GM04503 (cell line): ENCODE results near the gene CYB5D1.

Experiments
- DNase-seq: peaks from one replicate; pipeline ENCODE4 v3.0.0-alpha.2; 2012; ENCODE audit warnings: low read depth

Gene CYB5D1

DNA sequence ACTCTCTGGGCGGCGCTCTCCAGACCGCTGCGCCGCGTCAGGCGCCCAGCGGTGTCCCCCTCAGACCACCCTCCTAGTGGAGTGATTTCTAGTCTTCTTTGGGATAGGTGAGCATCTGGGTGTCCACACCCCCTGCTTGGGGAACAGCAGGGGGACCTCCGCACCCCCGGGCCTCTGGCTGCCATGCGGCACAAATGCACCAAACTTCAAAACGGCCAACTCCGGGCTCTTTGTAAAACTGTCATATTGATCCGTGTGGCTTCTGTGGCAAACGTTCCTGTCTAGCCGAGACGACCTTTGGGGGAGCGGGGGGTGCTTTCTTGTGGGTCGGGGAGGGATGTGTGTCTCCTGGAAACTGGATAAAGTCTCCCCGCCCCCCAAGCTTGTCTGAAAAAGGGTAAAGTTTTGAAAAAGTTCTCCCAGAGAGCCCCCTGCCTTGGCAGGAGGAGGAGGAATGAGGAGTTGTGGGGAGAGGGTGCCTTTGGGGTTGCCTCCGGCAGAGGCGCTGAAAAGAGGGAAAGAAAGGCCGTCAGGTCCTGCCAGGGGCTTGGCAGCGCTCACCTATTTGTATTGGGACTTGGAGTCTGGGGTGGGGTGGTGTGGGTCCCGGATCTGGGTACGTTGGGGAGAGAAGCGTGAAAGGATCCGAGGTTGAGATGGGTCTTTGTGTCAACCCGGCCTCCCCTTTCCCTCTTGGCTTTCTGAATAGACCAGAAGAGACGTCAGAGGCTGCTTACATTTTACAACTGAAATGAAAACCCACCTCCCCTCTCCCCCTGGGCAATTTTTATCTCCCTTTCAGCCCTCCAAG lies 28.6 kb downstream of the CYB5D1 start:
- no peak for DNase-seq

DNA sequence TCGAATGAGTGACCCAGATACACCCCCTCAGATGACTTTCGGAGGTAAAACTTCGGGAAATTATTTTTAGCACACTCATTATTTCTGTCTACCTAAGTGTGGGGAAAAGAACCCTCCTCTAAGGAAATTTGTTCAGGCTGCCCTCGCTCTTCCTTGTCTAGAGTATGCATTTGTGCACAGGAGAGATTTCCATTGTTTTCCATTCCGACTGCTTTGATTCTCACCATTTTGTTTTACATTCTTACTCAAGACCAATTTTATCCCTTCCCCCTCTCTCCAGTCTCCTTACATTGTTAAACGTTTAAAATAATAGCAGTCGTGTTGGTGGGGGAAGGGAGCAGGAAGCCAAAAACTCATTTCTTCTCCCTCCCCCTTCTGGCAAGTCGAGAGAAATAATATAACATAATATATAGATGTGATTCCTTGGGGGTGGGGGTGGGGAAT lies 29.3 kb downstream of the CYB5D1 start:
- DNase-seq: no peak

DNA sequence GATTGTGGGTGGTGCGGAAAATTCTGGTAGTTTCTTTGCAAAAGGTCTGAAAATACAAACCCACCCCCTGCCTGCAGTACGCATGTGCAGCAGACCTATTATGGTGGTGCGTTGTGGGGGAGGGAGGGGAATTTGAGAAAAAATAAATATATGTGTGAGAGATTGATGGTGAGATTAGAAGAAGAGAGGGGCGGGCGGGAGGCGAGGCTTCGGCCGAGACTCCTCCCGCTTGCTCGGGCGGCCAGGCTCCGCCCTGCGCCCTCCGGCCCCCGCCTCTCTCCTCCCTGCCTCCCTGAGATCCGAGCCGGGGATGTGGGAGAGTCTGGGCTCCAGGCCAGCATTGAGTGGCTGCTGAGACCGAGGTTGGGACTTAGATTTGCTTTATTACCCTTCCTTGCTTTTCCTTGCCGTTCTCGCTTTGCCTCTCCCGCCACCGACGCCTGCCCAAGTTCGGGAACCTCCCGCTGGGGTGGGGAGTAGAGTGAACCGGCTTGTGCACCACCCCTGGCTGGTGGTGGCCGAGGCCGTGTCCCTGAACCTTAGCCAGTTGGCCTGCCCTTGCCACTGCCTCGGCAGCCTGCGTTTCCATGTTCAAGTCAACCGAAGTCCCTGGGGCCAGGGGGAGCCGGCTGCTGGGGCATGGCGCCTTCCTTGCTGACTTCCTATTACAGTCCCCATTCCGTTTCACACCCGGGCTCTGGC lies 29.8 kb downstream of the CYB5D1 start:
- DNase-seq: peak; percentile 68

DNA sequence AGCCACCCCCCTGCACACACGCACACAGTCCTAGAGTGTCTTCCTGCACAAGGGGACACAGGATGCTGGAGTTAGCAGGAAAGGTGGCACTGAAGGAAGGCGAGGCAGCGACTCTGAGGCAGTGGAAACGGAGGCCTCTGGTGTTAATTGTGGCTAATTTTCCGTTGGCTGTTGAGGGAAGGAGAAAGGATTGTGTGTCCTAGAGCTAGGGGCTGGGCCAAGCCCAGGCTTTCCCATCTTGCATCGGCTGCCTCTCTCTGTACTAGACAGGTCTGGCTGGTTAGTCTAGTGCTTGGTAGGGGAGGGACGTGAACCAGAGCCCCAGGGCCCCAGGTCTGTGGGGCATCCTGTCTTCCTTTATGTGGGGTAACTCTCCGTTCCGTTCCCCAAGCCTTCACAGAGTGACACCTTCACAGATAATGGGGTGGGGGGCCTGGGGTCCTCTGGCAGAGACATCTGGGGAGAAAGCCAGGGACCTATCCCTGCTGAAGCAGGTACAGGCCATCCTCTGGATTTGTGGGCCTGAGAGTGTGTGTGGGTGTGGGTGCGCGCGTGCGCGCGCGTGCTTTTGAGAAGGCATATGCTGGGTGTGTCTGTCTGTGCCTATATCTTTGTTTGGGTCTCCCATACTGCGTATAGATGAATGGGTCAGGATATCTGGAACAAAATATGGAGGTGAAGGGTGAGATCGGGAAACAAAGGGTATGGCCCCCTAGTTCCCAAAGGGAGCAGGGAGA lies 30.5 kb downstream of the CYB5D1 start, which contains the start of gene CHD3:
Gene CHD3 (plus strand): TSS at position 606 of the 737 bp plus-strand sequence. CDS start 212 bp downstream, outside the sequence.
- no peak for DNase-seq

DNA sequence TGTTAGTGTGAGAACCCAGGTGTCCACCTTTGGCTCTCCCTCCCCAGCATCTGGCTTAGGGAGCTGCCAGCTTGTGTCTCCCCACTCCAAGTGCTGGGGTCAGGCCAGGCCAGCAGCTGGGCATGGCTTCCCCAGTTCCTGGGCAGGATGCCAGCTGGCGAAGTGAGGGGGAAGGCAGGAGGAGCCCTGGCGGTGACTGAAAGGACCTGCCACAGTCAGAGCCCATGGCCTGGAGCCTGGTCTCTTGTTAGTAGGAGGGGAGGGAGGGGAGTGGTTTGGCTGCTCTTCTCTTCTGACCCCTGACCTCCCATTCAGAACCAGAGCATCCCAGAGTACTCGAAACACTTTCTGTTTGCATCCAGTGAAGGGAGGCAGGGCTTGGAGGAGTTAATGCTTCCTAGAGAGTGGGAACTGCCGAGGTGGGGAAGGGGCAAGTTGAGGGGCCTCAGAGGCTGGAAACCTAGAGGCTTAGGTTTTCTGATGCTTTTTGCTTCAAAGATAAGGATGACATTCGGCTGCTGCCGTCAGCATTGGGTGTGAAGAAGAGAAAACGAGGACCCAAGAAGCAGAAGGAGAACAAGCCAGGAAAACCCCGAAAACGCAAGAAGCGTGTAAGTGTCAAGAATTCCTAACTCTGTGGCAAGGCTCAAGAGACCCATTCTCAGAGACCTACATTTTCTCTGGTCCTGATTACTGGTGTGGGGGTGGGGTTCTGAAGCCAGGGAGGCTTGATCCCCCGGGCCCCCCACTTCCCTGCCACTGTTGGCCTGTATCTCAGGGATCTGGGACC lies 31.6 kb downstream of the CYB5D1 start:
- DNase-seq: peak; percentile 65

DNA sequence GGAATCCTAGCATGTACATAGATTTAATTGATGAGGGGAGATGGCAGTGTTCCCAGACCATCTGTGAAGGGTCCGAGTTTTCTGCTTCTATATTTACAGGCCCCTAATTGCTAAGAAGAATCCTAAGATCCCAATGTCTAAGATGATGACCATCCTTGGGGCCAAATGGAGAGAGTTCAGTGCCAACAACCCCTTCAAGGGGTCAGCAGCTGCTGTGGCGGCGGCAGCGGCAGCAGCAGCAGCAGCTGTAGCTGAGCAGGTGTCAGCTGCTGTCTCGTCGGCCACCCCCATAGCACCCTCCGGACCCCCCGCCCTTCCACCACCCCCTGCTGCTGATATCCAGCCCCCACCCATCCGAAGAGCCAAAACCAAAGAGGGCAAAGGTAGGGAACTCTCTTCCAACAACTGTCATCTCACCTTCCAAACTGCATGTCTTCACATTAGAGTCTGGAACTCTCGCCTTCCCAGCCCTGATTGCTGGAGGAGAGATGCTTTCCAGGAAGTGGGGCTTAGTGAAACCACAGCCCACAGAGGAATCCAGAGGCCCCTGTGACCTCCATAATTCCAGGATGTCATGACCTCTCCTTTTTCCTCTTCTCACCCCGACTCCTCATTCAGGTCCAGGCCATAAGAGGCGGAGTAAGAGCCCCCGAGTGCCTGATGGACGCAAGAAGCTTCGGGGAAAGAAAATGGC lies 35.5 kb downstream of the CYB5D1 start:
- DNase-seq: no peak

DNA sequence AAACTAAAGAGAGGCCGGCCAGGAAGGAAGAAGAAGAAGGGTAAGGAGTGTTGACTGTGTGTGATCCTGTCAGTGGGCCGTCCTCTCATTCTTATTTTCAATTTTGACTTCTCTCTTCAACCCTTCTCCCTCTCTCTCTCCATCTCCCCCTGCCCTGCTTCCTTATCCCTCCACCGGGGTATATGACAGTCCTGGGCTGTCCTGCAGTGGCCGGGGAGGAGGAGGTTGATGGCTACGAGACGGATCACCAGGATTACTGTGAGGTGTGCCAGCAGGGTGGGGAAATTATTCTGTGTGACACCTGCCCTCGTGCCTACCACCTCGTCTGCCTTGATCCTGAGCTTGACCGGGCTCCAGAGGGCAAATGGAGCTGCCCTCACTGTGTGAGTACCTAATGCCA lies 36.4 kb downstream of the CYB5D1 start:
- DNase-seq: no peak

DNA sequence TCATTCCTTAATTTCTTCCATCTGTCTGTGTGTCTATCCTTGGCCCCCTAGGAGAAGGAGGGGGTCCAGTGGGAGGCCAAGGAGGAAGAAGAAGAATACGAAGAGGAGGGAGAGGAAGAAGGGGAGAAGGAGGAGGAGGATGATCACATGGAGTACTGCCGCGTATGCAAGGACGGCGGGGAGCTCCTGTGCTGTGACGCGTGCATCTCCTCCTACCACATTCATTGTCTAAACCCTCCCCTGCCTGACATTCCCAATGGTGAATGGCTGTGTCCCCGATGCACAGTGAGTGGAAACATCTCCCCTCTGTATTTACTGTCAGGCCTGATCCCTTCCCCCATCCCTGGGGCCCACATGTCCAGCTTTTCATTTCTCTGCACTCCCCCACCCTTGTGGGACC lies 37.1 kb downstream of the CYB5D1 start:
- DNase-seq: no peak

DNA sequence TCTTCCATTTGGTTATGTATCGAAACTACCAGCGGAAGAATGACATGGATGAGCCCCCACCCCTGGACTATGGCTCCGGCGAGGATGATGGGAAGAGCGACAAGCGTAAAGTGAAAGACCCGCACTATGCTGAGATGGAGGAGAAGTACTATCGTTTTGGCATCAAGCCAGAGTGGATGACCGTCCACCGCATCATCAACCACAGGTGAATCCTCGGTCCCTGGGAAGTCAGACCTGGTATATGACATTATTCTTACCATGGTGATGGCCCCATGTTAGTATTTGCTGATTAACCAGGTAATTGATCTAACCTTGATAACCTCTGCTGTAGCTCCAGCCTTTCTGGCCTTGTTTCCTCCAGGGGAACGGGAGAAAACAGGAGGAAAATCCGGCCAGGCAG lies 39.3 kb downstream of the CYB5D1 start:
- no peak for DNase-seq

DNA sequence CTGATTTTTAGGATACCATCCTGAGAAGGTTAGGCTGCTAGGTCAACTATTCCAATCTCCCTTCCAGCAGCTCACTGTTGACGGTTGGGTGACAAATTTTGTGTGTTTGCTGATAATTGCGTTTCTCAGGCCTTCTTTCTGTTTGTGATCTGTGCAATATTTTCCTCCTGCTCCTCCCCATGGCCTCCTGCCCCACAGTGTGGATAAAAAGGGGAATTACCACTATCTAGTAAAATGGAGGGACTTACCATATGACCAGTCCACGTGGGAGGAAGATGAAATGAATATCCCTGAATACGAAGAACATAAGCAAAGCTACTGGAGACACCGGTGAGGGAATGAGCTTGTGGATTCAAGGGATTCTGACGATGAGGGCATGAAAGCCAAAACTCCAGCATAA lies 40.0 kb downstream of the CYB5D1 start:
- DNase-seq: no peak

DNA sequence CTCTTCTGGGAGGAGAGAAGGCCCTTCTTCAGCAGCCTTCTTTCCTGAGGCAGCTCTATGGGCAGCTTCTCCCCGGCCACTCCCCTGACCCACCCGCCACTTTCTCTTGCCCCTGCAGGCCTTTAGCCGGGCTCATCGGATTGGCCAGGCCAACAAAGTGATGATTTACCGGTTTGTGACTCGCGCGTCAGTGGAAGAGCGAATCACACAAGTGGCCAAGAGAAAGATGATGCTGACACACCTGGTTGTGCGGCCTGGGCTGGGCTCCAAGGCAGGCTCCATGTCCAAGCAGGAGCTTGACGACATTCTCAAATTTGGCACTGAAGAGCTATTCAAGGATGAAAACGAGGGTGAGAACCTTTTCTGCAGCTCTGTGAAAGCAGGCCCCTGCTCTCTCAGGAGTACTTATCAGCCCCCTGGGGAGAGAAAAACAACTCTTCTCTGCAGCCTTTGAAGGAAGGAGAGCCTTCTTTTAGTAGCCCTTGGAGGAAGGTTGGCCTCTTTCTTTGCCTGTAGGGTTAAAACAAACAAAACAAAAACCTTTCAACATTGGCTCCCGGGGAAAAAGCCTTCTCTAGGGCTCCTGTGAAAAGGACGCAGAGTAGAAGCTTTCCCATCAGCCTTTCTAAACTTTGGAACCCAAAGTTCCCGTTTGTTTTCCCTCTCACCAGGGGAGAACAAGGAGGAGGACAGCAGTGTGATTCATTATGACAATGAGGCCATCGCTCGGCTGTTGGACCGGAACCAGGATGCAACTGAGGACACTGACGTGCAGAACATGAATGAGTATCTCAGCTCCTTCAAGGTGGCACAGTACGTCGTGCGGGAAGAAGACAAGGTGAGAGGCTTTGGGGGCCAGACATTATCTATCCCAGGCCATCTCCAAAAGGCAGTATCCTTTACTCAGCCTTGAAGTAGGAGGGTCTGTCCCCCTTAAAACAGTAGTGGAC lies 45.6 kb downstream of the CYB5D1 start:
- DNase-seq: no peak

DNA sequence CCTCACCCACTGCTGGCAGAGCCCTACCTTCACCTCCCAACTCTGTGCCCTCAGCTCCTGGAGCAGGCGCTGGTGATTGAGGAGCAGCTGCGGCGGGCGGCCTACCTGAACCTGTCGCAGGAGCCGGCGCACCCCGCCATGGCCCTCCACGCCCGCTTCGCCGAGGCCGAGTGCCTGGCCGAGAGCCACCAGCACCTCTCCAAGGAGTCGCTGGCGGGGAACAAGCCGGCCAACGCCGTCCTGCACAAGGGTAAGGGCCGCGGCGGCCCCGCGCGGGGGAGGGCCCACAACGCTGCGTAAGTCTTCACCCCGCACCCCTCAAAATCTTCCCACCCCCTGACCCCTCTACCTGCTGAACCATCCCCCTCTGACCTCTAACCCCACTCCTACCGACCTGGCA lies 51.3 kb downstream of the CYB5D1 start:
- DNase-seq: no peak

DNA sequence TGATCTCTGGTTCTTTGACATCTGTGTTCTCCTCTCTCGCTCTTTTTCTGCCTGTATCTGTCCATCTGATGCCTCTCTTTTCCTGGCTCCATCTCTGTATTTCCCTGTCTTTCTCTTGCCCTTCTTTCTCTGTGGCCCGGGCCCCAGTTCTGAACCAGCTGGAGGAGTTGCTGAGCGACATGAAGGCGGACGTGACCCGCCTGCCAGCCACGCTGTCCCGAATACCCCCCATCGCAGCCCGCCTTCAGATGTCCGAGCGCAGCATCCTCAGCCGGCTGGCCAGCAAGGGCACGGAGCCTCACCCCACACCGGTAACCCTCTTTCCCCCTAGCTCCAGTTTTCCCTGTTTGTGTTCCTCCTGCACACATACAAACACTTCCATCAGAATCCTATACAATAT lies 52.5 kb downstream of the CYB5D1 start:
- DNase-seq: no peak

DNA sequence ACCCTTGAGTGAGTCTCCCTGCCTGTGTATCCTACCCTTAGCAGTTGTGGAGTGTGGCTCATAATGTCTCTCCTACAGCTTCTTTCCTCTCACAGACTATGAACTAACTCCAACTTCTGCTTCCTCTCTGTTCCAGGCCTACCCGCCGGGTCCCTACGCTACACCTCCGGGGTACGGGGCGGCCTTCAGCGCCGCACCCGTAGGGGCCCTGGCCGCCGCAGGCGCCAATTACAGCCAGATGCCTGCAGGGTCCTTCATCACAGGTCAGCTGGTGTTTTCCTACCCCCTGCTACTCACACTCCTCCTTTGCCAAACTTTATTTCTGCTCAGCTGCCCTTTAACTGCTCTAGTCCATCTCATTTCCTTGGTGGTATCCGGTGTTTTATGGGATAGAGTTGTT lies 52.9 kb downstream of the CYB5D1 start:
- DNase-seq: no peak

DNA sequence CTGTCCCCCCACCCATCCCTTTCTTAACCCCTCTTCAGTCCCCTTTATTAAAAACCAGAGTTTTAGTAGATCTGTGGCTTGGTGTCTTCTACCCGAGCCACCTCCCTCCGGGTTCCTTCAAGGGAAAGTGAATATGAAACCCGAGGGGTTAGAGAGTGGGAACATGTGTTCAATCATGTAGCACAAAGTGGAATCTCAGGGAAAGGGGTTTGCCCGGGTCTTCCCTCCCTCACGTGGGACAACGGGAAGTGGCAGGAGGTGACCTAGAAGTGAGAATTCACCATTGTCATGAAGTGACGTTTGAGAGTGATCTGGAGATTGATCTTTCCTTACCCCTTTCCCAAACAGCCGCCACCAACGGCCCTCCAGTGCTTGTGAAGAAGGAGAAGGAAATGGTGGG lies 53.3 kb downstream of the CYB5D1 start:
- no peak for DNase-seq
